SK-N-SH (cell line): ENCODE data around the gene MAGI2. TPM values are rescaled to one million over a fixed set of nuclear protein-coding genes. Genes with fewer than 3 reads are reported as not detected.

ENCODE experiments used
- CTCF ChIA-PET: fragments of 300-600, 350-600 bp; formaldehyde crosslinking; extraction: SDS; loops from one replicate; lab custom pipeline; 2021; lab: Yijun Ruan, JAX
- POLR2A ChIA-PET: fragments of 350-600 bp; sonication (Branson Sonifier 250); formaldehyde crosslinking; extraction: SDS; loops from one replicate; lab custom pipeline; 2020; ENCODE audit warnings: antibody characterized with exemption, inconsistent platforms; lab: Yijun Ruan, JAX
- DNase-seq: peaks from one replicate; pipeline ENCODE4 v3.0.0; 2012
- H2AFZ ChIP-seq: fragments of 200-600 bp; sonication (generic); 2 replicates; pipeline ENCODE4 v1.8.1; 2016; ENCODE audit warnings: antibody characterized with exemption, mild to moderate bottlenecking, low read depth
- H3F3A ChIP-seq: fragments of 200-600 bp; sonication (generic); replicated peaks from 2 replicates; pipeline ENCODE3; 2016; ENCODE audit warnings: antibody characterized with exemption, mild to moderate bottlenecking; ENCODE audit not compliant: insufficient read depth
- H3K27ac ChIP-seq, 2 experiments: fragments of 200-500 bp in 1 of 2; fragments of 200-600 bp in 1 of 2; sonication (Bioruptor generic) in 1 of 2; sonication (generic), shearing (Covaris generic) in 1 of 2; 2 replicates each; pipeline versions ENCODE4 v1.5.1 to v1.6.1; 2014 to 2016; ENCODE audit warnings: low read depth in 2 of 2, inconsistent platforms in 1 of 2, low read length in 1 of 2, mild to moderate bottlenecking in 1 of 2, mixed read lengths in 1 of 2
- H3K27me3 ChIP-seq: fragments of 200-600 bp; sonication (generic), shearing (Covaris generic); 2 replicates; pipeline ENCODE4 v1.6.1; 2016; ENCODE audit warnings: mixed run types; ENCODE audit not compliant: insufficient read depth
- H3K36me3 ChIP-seq, 2 experiments: fragments of 200-500 bp in 1 of 2; fragments of 200-600 bp in 1 of 2; sonication (Bioruptor generic) in 1 of 2; sonication (generic) in 1 of 2; replicated peaks in 1 of 2; 2 replicates each; pipeline versions ENCODE3 to v1.5.1; 2014 to 2016; ENCODE audit warnings: low read length in 1 of 2, mild to moderate bottlenecking in 1 of 2; ENCODE audit not compliant: insufficient read depth in 2 of 2, control insufficient read depth in 1 of 2
- H3K4me1 ChIP-seq, 2 experiments: fragments of 200-500 bp in 1 of 2; fragments of 200-600 bp in 1 of 2; sonication (Bioruptor generic) in 1 of 2; sonication (generic), shearing (Covaris generic) in 1 of 2; 2 replicates each; pipeline versions ENCODE4 v1.5.1 to v1.6.1; 2014 to 2016; ENCODE audit warnings: low read depth in 1 of 2, low read length in 1 of 2, mixed run types in 1 of 2; ENCODE audit not compliant: insufficient read depth in 2 of 2, control insufficient read depth in 1 of 2
- H3K4me2 ChIP-seq: fragments of 200-600 bp; sonication (generic), shearing (Covaris generic); 2 replicates; pipeline ENCODE4 v1.6.1; 2017; ENCODE audit warnings: mixed run types
- H3K4me3 ChIP-seq, 2 experiments: fragments of 200-500 bp in 1 of 2; fragments of 200-600 bp in 1 of 2; sonication (Bioruptor generic) in 1 of 2; sonication (generic), shearing (Covaris generic) in 1 of 2; 2 replicates each; pipeline versions ENCODE4 v1.5.1 to v1.8.1; 2014 to 2016; ENCODE audit warnings: low read depth in 2 of 2, inconsistent platforms in 1 of 2, low read length in 1 of 2, mild to moderate bottlenecking in 1 of 2, mixed read lengths in 1 of 2, moderate library complexity in 1 of 2
- H3K79me2 ChIP-seq: fragments of 200-600 bp; sonication (generic); 2 replicates; pipeline ENCODE4 v1.8.1; 2017; ENCODE audit warnings: mild to moderate bottlenecking; ENCODE audit not compliant: insufficient read depth
- H3K9ac ChIP-seq: fragments of 200-600 bp; sonication (generic); 2 replicates; pipeline ENCODE4 v1.6.1; 2017; ENCODE audit warnings: mixed run types
- H3K9me2 ChIP-seq: fragments of 200-600 bp; sonication (generic); 2 replicates; pipeline ENCODE4 v1.6.1; 2017; ENCODE audit warnings: mixed run types
- H3K9me3 ChIP-seq: fragments of 200-600 bp; sonication (generic); 2 replicates; pipeline ENCODE4 v1.6.1; 2017; ENCODE audit warnings: mixed run types, mild to moderate bottlenecking, moderate library complexity
- H4K20me1 ChIP-seq: fragments of 200-600 bp; sonication (generic); 2 replicates; pipeline ENCODE4 v1.6.1; 2017; ENCODE audit warnings: mild to moderate bottlenecking, mixed run types; ENCODE audit not compliant: insufficient read depth
- CHD2 ChIP-seq: fragments of 150-350 bp; IDR thresholded peaks from 2 replicates; pipeline ENCODE4 v1.6.1; 2018; ENCODE audit warnings: low read length; ENCODE audit not compliant: partially characterized antibody
- CTCF ChIP-seq: fragments of 200-600 bp; sonication (generic); IDR thresholded peaks from 2 replicates; pipeline ENCODE4 v1.6.1; 2017; ENCODE audit warnings: antibody characterized with exemption, mild to moderate bottlenecking, moderate library complexity
- ELF1 ChIP-seq: IDR thresholded peaks from 2 replicates; pipeline ENCODE4 v1.4.0; 2012
- EP300 ChIP-seq, 2 experiments: IDR thresholded peaks; 2 replicates each; pipeline versions ENCODE4 v1.4.0 to v1.6.1; 2012; ENCODE audit warnings: borderline replicate concordance in 1 of 2, low read depth in 1 of 2, low read length in 1 of 2
- EZH2phosphoT487 ChIP-seq: fragments of 200-600 bp; sonication (generic); IDR thresholded peaks from 2 replicates; pipeline ENCODE4 v1.6.1; 2017; ENCODE audit warnings: low read depth, mixed run types, mild to moderate bottlenecking, antibody characterized with exemption, moderate library complexity, borderline replicate concordance
- FOSL2 ChIP-seq: IDR thresholded peaks from 2 replicates; pipeline ENCODE4 v1.4.0; 2012; ENCODE audit warnings: low read depth, mild to moderate bottlenecking, moderate library complexity, borderline replicate concordance
- FOXJ3 ChIP-seq: sonication (generic); formaldehyde crosslinking; IDR thresholded peaks from 2 replicates; pipeline ENCODE4 v1.5.1; 2020; ENCODE audit warnings: mild to moderate bottlenecking, missing genetic modification reagents
- FOXM1 ChIP-seq: IDR thresholded peaks from 2 replicates; pipeline ENCODE4 v1.4.0; 2012; ENCODE audit warnings: low read depth, mild to moderate bottlenecking
- GABPA ChIP-seq: IDR thresholded peaks from 2 replicates; pipeline ENCODE4 v1.4.0; 2012; ENCODE audit warnings: low read depth, mild to moderate bottlenecking
- GATA2 ChIP-seq: sonication (generic); formaldehyde crosslinking; IDR thresholded peaks from 2 replicates; pipeline ENCODE4 v1.5.0; 2020; ENCODE audit warnings: mild to moderate bottlenecking, missing genetic modification reagents
- IRF3 ChIP-seq: fragments of 150-350 bp; IDR thresholded peaks from 2 replicates; pipeline ENCODE4 v1.6.1; 2016; ENCODE audit warnings: mild to moderate bottlenecking, low read depth, low read length
- MAX ChIP-seq: IDR thresholded peaks from 2 replicates; pipeline ENCODE4 v1.4.0; 2012; ENCODE audit warnings: low read depth
- MXI1 ChIP-seq: IDR thresholded peaks from 2 replicates; pipeline ENCODE4 v1.6.1; 2012; ENCODE audit warnings: mild to moderate bottlenecking, low read depth, low read length, improper control_type of control experiment
- NFIC ChIP-seq: IDR thresholded peaks from 2 replicates; pipeline ENCODE4 v1.4.0; 2012; ENCODE audit warnings: borderline replicate concordance
- PBX3 ChIP-seq: IDR thresholded peaks from 2 replicates; pipeline ENCODE4; 2012
- POLR2AphosphoS5 ChIP-seq: IDR thresholded peaks from 2 replicates; pipeline ENCODE4 v1.6.1; 2012; ENCODE audit warnings: low read depth, low read length
- RAD21 ChIP-seq: IDR thresholded peaks from 2 replicates; pipeline ENCODE4 v1.6.1; 2012; ENCODE audit warnings: mild to moderate bottlenecking, low read length
- RCOR1 ChIP-seq: fragments of 150-350 bp; IDR thresholded peaks from 2 replicates; pipeline ENCODE4 v1.6.1; 2017; ENCODE audit warnings: antibody characterized with exemption, low read length
- REST ChIP-seq: IDR thresholded peaks from 2 replicates; pipeline ENCODE4 v1.6.1; 2012; ENCODE audit warnings: mild to moderate bottlenecking, low read depth, low read length, moderate library complexity
- RFX5 ChIP-seq: IDR thresholded peaks from 2 replicates; pipeline ENCODE4 v1.6.1; 2012; ENCODE audit warnings: mild to moderate bottlenecking, improper control_type of control experiment, low read length
- SMC3 ChIP-seq: IDR thresholded peaks from 2 replicates; pipeline ENCODE4 v1.6.1; 2012; ENCODE audit warnings: low read depth, low read length, improper control_type of control experiment
- TAF1 ChIP-seq: IDR thresholded peaks from 2 replicates; pipeline ENCODE4 v1.6.1; 2012; ENCODE audit warnings: low read depth, mild to moderate bottlenecking, low read length, moderate library complexity, borderline replicate concordance
- TCF12 ChIP-seq: IDR thresholded peaks from 2 replicates; pipeline ENCODE4 v1.4.0; 2012
- TEAD4 ChIP-seq: IDR thresholded peaks from 2 replicates; pipeline ENCODE4 v1.4.0; 2012; ENCODE audit warnings: mild to moderate bottlenecking, borderline replicate concordance; ENCODE audit not compliant: insufficient read depth
- USF2 ChIP-seq: fragments of 150-350 bp; IDR thresholded peaks from 2 replicates; pipeline ENCODE4 v1.6.1; 2017; ENCODE audit warnings: antibody characterized with exemption, low read length, low read depth, borderline replicate concordance
- YY1 ChIP-seq: IDR thresholded peaks from 2 replicates; pipeline ENCODE4 v1.4.0; 2012; ENCODE audit warnings: low read depth, mild to moderate bottlenecking
- WGBS: methylation state at CpG from one replicate; pipeline ENCODE4 v1.1.6; 2017; ENCODE audit warnings: low lambda C conversion rate; 5-methylcytosine and 5-hydroxymethylcytosine counted together
- polyA plus RNA-seq, 3 experiments: library from polyadenylated mRNA; depleted of rRNA; stranded (reverse); fragments of >200 nt; gene quantifications; 2 replicates each; pipeline ENCODE4 v1.2.3, GENCODE V29; 2012

Gene MAGI2
- polyA plus RNA-seq, 1 of the 3 experiments (the other 2 are of a cell fraction), result 1.1 TPM

GRCh38 chr7:78149787-78150186, 1303.7 kb downstream of the MAGI2 start:
- no peaks in the 10 kb centered on the region for H4K20me1 ChIP-seq
- no peaks in the 10 kb centered on the region for H3K36me3 ChIP-seq
- WGBS, result 12% methylated on average over 1 of the region's 1 CpG
- ChIA-PET CTCF (interaction anchor here (1.3 kb wide), 1 partner anchor 15 kb away, joined by 6 read pairs; no protein-coding TSS in a partner anchor), POLR2A (no interaction called here)
- H3K9ac ChIP-seq, result no peak overlapping the region
- no peaks in the 10 kb centered on the region for H3K27me3 ChIP-seq
- no peaks in the 10 kb centered on the region; the same call in 1 of the 2 replicates for H3K9me2 ChIP-seq
- H3K9me3 ChIP-seq, result no peaks in the 10 kb centered on the region
- H3K4me2 ChIP-seq, result peak overlapping the region; percentile 16; the same call in 1 of the 2 replicates
- DNase-seq, result no peak
- H3K4me3 ChIP-seq, result no peak overlapping the region
- H2AFZ ChIP-seq, result no peak overlapping the region
- peaks cover 17 to 30% of the 10 kb centered on the region in 2 experiments for H3K4me1 ChIP-seq
- H3K79me2 ChIP-seq, result no peaks in the 10 kb centered on the region
- peaks cover 28% of the 10 kb centered on the region for H3F3A ChIP-seq
- H3K27ac ChIP-seq, result peak overlapping the region; percentile 86 to 91; a peak in 3 of 4 replicates
- peak; percentile 98 for TF ChIP-seq FOSL2
- TF ChIP-seq CHD2, result no peak
- no peak for TF ChIP-seq GATA2 (CRISPR knock-in tag)
- no peak for TF ChIP-seq EZH2phosphoT487
- no peak for TF ChIP-seq GABPA
- TF ChIP-seq SMC3, result no peak
- no peak for TF ChIP-seq MXI1
- TF ChIP-seq FOXM1, result peak; percentile 48; the same call in 1 of the 2 replicates
- TF ChIP-seq ELF1, result 0 out of 2 replicates have a peak, but pooled peaks have one; percentile 14
- no peak for TF ChIP-seq RCOR1
- peak; percentile 84 for TF ChIP-seq PBX3
- TF ChIP-seq TAF1, result no peak
- TF ChIP-seq RAD21, result no peak
- TF ChIP-seq RFX5, result no peak
- TF ChIP-seq USF2, result no peak
- TF ChIP-seq FOXJ3, result no peak
- TF ChIP-seq NFIC, result peak; percentile 97
- TF ChIP-seq REST, result no peak
- peak; percentile 85 for TF ChIP-seq TEAD4
- peak; percentile 72; the same call in 1 of the 2 replicates for TF ChIP-seq POLR2AphosphoS5
- TF ChIP-seq EP300 (IDR thresholded peaks at IDR 0.05; ENCODE audit: borderline replicate concordance in 1 of 2, low read depth in 1 of 2, low read length in 1 of 2), result peak; percentile 37 to 94; a peak in 3 of 4 replicates
- no peak for TF ChIP-seq CTCF
- TF ChIP-seq MAX, result peak; percentile 8; the same call in 1 of the 2 replicates
- no peak for TF ChIP-seq IRF3
- TF ChIP-seq YY1, result peak; percentile 52; the same call in 1 of the 2 replicates
- peak; percentile 92 for TF ChIP-seq TCF12
